K562 (cell line): ENCODE results near the gene NRARP. TPM values are rescaled to one million over a fixed set of nuclear protein-coding genes. Genes with fewer than 3 reads are reported as not detected.

Experiments
- ADNP ChIP-seq: fragments of 200-800 bp; sonication (Bioruptor generic); IDR thresholded peaks from 2 replicates; pipeline ENCODE4 v1.6.1; 2016; ENCODE audit warnings: missing genetic modification characterization, missing compliant biosample characterization
- ARNT ChIP-seq, 2 experiments: fragments of 450-650 bp; IDR thresholded peaks; 2 replicates each; pipeline ENCODE4 v1.6.1; 2016; ENCODE audit warnings: mild to moderate bottlenecking in 1 of 2
- ESRRB ChIP-seq: fragments of 250-450 bp; sonication (Bioruptor Pico); IDR thresholded peaks from 2 replicates; pipeline ENCODE4 v1.5.0; 2020; ENCODE audit warnings: mild to moderate bottlenecking, moderate library complexity, borderline replicate concordance
- FOXJ2 ChIP-seq: fragments of 200-800 bp; sonication (Bioruptor generic); IDR thresholded peaks from 2 replicates; pipeline ENCODE4 v1.6.1; 2016; ENCODE audit warnings: missing genetic modification characterization, missing compliant biosample characterization
- JUN ChIP-seq, 2 experiments: sonication (generic) in 1 of 2; formaldehyde crosslinking in 1 of 2; IDR thresholded peaks; 2 replicates each; pipeline versions ENCODE4 v1.6.1 to v1.8.0; 2012 to 2022; ENCODE audit warnings: borderline replicate concordance in 2 of 2, mild to moderate bottlenecking in 2 of 2, improper control_type of control experiment in 1 of 2, low read depth in 1 of 2, low read length in 1 of 2, missing genetic modification reagents in 1 of 2
- NCOA4 ChIP-seq: fragments of 450-650 bp; IDR thresholded peaks from 2 replicates; pipeline ENCODE4 v1.6.1; 2018; ENCODE audit warnings: mild to moderate bottlenecking; ENCODE audit not compliant: partially characterized antibody
- SRSF1 ChIP-seq: fragments of 200-400 bp; formaldehyde crosslinking; IDR thresholded peaks from 2 replicates; pipeline ENCODE4 v1.6.1; 2017; ENCODE audit warnings: mild to moderate bottlenecking, low read depth, low read length, moderate library complexity
- TCF3 ChIP-seq: sonication (generic); formaldehyde crosslinking; IDR thresholded peaks from 2 replicates; pipeline ENCODE4 v1.4.0; 2020; ENCODE audit warnings: mild to moderate bottlenecking, missing genetic modification reagents
- ZBTB8A ChIP-seq: fragments of 450-650 bp; IDR thresholded peaks from 2 replicates; pipeline ENCODE4 v1.6.1; 2018; ENCODE audit warnings: mild to moderate bottlenecking, moderate library complexity; ENCODE audit not compliant: partially characterized antibody
- ZFP30 ChIP-seq: fragments of 250-450 bp; sonication (Bioruptor Pico); IDR thresholded peaks from 2 replicates; pipeline ENCODE4 v1.8.0; 2022; ENCODE audit warnings: moderate library complexity, mild to moderate bottlenecking, inconsistent platforms, borderline replicate concordance
- ZKSCAN1 ChIP-seq: fragments of 150-350 bp; IDR thresholded peaks from 2 replicates; pipeline ENCODE4 v1.6.1; 2016; ENCODE audit warnings: low read depth, low read length
- ZNF224 ChIP-seq: sonication (generic); formaldehyde crosslinking; IDR thresholded peaks from 2 replicates; pipeline ENCODE4 v1.8.0; 2022; ENCODE audit warnings: mild to moderate bottlenecking, missing genetic modification reagents
- ZNF24 ChIP-seq: fragments of 450-650 bp; IDR thresholded peaks from 2 replicates; pipeline ENCODE4 v1.6.1; 2016
- ZNF263 ChIP-seq: sonication (generic); formaldehyde crosslinking; IDR thresholded peaks from 2 replicates; pipeline ENCODE4 v1.8.0; 2022; ENCODE audit warnings: mild to moderate bottlenecking, missing genetic modification reagents, borderline replicate concordance
- ZNF668 ChIP-seq: fragments of 250-450 bp; sonication (Bioruptor Pico); IDR thresholded peaks from 2 replicates; pipeline ENCODE4 v1.8.0; 2022; ENCODE audit warnings: mild to moderate bottlenecking, inconsistent platforms
- polyA plus RNA-seq, 8 experiments: library from polyadenylated mRNA; depleted of rRNA in 4 of 8; stranded (reverse) in 5 of 8; unstranded in 3 of 8; fragments of >200 nt; fragmentation: Nextera tagmentation in 2 of 8; fragmentation: Illumina TruSeq in 1 of 8; extraction: Ambion mirVana in 2 of 8; extraction: Trizol in 1 of 8; gene quantifications; 2 replicates each; pipeline versions ENCODE4 v1.2.1 to v1.2.3, GENCODE V29; 2011 to 2014; ENCODE audit warnings: inconsistent platforms in 1 of 8, missing spikeins in 1 of 8
- total RNA-seq, 7 experiments: library from RNA; depleted of rRNA in 6 of 7; stranded (reverse); fragments of >200 nt in 6 of 7; fragmentation: Illumina TruSeq in 2 of 7; extraction: Trizol in 2 of 7; gene quantifications; 2 replicates each; pipeline versions ENCODE4 v1.2.1 to v1.2.3, GENCODE V29; 2011 to 2021; ENCODE audit warnings: low replicate concordance in 1 of 7
- TF ChIP-seq, protein P1 (sequence below): fragments of 250-450 bp; sonication (Bioruptor Pico); IDR thresholded peaks from 2 replicates; pipeline ENCODE4 v1.4.0; 2020; ENCODE audit warnings: borderline replicate concordance
- TF ChIP-seq, protein P2 (sequence below): sonication (generic); formaldehyde crosslinking; IDR thresholded peaks from 2 replicates; pipeline ENCODE4 v1.5.0; 2020; ENCODE audit warnings: missing genetic modification reagents
- TF ChIP-seq, protein P3 (sequence below): fragments of 450-650 bp; IDR thresholded peaks from 2 replicates; pipeline ENCODE4 v1.6.1; 2016; ENCODE audit warnings: antibody characterized with exemption
- TF ChIP-seq, protein P4 (sequence below), 3 experiments: IDR thresholded peaks in 2 of 3; conservative IDR thresholded peaks in 1 of 3; 2 replicates each; pipeline ENCODE4 v1.5.1; 2011 to 2012; ENCODE audit warnings: low read length in 3 of 3, mild to moderate bottlenecking in 3 of 3, control low read depth in 2 of 3, improper control_type of control experiment in 1 of 3, inconsistent platforms in 1 of 3, low read depth in 1 of 3, mixed read lengths in 1 of 3, moderate library complexity in 1 of 3; ENCODE audit not compliant: insufficient read depth in 2 of 3
- TF ChIP-seq, protein P5 (sequence below): fragments of 250-450 bp; sonication (Bioruptor Pico); IDR thresholded peaks from 2 replicates; pipeline ENCODE4 v1.8.0; 2021; ENCODE audit warnings: mild to moderate bottlenecking, moderate library complexity

Gene NRARP
- total and polyA plus RNA-seq, 9 of the 15 experiments (the other 6 are each of a cell fraction or from before 2014, with no cell fraction given) = 2.0 to 24.5 (median 7.2) TPM; not detected in 2

DNA sequence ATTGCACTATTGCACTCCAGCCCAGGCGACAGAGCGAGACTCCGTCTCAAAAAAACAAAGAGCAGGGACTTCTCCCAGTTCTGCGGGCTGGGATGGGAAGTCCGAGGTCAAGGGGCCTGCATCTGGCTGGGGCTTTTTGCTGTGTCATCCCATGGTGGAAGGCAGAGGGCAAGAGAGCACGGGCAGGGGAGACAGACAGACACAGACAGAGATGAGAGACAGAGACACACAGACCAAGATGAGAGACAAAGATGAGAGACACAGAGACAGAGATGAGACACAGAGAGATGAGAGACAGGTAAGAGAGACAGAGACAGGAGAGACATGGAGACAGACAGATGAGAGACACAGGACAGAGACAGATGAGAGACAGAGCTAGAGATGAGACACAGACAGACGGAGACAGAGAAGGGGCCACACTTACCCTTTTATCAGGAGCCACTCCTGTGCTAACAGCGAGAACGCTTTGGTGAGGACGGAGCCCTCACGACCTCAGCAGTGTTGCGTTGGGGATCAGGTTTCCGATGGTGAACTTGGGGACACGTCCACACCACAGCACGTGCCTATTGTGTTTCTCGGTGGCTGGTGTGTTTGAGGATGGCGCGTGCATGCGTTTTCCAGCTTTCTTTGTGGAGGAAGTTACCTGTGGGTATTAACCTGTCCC, 33.4 kb downstream of the NRARP start (continued):
- TF ChIP-seq ARNT (IDR thresholded peaks at IDR 0.05) (peak; percentile 47 to 90; a peak in 2 of 4 replicates), ESRRB (CRISPR knock-in tag) (no peak), ZNF24 (no peak), ZNF668 (CRISPR knock-in tag) (no peak), ZFP30 (no peak), FOXJ2 (tag) (no peak), ZNF263 (no peak), ADNP (no peak), ZKSCAN1 (no peak), TCF3 (CRISPR knock-in tag) (peak; percentile 33; the same call in 1 of the 2 replicates), NCOA4 (peak; percentile 86), ZBTB8A (no peak), SRSF1 (no peak), JUN (IDR thresholded peaks at IDR 0.05; ENCODE audit: borderline replicate concordance, low read depth, low read length) (no peak), JUN (CRISPR knock-in tag; IDR thresholded peaks at IDR 0.05; ENCODE audit: borderline replicate concordance) (0 out of 2 replicates have a peak, but pooled peaks have one; percentile 21), ZNF224 (no peak)
- TF ChIP-seq, protein P1, sequence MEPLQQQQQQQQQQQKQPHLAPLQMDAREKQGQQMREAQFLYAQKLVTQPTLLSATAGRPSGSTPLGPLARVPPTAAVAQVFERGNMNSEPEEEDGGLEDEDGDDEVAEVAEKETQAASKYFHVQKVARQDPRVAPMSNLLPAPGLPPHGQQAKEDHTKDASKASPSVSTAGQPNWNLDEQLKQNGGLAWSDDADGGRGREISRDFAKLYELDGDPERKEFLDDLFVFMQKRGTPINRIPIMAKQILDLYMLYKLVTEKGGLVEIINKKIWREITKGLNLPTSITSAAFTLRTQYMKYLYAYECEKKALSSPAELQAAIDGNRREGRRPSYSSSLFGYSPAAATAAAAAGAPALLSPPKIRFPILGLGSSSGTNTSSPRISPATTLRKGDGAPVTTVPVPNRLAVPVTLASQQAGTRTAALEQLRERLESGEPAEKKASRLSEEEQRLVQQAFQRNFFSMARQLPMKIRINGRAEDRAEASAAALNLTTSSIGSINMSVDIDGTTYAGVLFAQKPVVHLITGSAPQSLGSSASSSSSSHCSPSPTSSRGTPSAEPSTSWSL (CRISPR knock-in tag) = no peak
- TF ChIP-seq, protein P2, sequence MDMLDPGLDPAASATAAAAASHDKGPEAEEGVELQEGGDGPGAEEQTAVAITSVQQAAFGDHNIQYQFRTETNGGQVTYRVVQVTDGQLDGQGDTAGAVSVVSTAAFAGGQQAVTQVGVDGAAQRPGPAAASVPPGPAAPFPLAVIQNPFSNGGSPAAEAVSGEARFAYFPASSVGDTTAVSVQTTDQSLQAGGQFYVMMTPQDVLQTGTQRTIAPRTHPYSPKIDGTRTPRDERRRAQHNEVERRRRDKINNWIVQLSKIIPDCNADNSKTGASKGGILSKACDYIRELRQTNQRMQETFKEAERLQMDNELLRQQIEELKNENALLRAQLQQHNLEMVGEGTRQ (CRISPR knock-in tag) = no peak
- TF ChIP-seq, protein P3, sequence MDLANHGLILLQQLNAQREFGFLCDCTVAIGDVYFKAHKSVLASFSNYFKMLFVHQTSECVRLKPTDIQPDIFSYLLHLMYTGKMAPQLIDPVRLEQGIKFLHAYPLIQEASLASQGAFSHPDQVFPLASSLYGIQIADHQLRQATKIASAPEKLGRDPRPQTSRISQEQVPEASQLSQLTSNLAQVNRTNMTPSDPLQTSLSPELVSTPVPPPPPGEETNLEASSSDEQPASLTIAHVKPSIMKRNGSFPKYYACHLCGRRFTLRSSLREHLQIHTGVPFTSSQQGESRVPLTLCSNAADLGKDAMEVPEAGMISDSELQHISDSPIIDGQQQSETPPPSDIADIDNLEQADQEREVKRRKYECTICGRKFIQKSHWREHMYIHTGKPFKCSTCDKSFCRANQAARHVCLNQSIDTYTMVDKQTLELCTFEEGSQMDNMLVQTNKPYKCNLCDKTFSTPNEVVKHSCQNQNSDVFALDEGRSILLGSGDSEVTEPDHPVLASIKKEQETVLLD = peak; percentile 85
- TF ChIP-seq, protein P4, sequence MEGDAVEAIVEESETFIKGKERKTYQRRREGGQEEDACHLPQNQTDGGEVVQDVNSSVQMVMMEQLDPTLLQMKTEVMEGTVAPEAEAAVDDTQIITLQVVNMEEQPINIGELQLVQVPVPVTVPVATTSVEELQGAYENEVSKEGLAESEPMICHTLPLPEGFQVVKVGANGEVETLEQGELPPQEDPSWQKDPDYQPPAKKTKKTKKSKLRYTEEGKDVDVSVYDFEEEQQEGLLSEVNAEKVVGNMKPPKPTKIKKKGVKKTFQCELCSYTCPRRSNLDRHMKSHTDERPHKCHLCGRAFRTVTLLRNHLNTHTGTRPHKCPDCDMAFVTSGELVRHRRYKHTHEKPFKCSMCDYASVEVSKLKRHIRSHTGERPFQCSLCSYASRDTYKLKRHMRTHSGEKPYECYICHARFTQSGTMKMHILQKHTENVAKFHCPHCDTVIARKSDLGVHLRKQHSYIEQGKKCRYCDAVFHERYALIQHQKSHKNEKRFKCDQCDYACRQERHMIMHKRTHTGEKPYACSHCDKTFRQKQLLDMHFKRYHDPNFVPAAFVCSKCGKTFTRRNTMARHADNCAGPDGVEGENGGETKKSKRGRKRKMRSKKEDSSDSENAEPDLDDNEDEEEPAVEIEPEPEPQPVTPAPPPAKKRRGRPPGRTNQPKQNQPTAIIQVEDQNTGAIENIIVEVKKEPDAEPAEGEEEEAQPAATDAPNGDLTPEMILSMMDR (IDR thresholded peaks at IDR 0.05 in 2 of 3, conservative IDR thresholded peaks at IDR 0.05 in 1 of 3; ENCODE audit: insufficient read depth in 2 of 3, low read depth in 1 of 3, low read length in 3 of 3) = no peak; a peak in 1 of 6 replicates
- TF ChIP-seq, protein P5, sequence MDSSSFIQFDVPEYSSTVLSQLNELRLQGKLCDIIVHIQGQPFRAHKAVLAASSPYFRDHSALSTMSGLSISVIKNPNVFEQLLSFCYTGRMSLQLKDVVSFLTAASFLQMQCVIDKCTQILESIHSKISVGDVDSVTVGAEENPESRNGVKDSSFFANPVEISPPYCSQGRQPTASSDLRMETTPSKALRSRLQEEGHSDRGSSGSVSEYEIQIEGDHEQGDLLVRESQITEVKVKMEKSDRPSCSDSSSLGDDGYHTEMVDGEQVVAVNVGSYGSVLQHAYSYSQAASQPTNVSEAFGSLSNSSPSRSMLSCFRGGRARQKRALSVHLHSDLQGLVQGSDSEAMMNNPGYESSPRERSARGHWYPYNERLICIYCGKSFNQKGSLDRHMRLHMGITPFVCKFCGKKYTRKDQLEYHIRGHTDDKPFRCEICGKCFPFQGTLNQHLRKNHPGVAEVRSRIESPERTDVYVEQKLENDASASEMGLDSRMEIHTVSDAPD = no peak
